ENCODE results near the gene STK10. TPM values are rescaled to one million over a fixed set of nuclear protein-coding genes. Genes with fewer than 3 reads are reported as not detected.
A peak's percentile ranks its signal among the peaks of the same experiment; 100 is the strongest.

The STK10 gene
- total RNA-seq, 1 donor = 27.1 TPM

GRCh38 chr5:172046593-172046992 is 141.4 kb downstream of the STK10 start:
- Histone ChIP-seq H3K27ac (ENCODE audit: low read depth, low read length) (no peak overlapping the region), H3K27me3 (ENCODE audit: insufficient read depth, low read length) (no peaks in the 10 kb centered on the region), H3K4me2 (ENCODE audit: insufficient read depth, low read length) (no peak overlapping the region), H3K79me2 (ENCODE audit: insufficient read depth, low read length) (no peaks in the 10 kb centered on the region), H2AFZ (ENCODE audit: low read length) (no peak overlapping the region), H3K4me3 (ENCODE audit: insufficient read depth, low read length) (no peak overlapping the region), H3K9me3 (ENCODE audit: low read depth, low read length) (no peaks in the 10 kb centered on the region), H4K20me1 (ENCODE audit: insufficient read depth, low read length) (no peaks in the 10 kb centered on the region), H3K36me3 (ENCODE audit: insufficient read depth, low read length) (peaks cover 35% of the 10 kb centered on the region), H3K4me1 (ENCODE audit: insufficient read depth, low read length) (peaks cover 10% of the 10 kb centered on the region)
- no peak for TF ChIP-seq CTCF (IDR thresholded peaks at IDR 0.05; ENCODE audit: extremely low read depth, low read depth, low read length)
- no peak for DNase-seq (ENCODE audit: insufficient read length, low spot score, missing footprints)

- H3K36me3 ChIP-seq (ENCODE audit: insufficient read depth, low read length) = peaks cover 33% of the 10 kb centered on the region
- H4K20me1 ChIP-seq (ENCODE audit: insufficient read depth, low read length) = no peaks in the 10 kb centered on the region
- no peak overlapping the region for H2AFZ ChIP-seq (ENCODE audit: low read length)
- H3K79me2 ChIP-seq (ENCODE audit: insufficient read depth, low read length) = no peaks in the 10 kb centered on the region
- no peaks in the 10 kb centered on the region for H3K9me3 ChIP-seq (ENCODE audit: low read depth, low read length)
- H3K4me3 ChIP-seq (ENCODE audit: insufficient read depth, low read length) = no peak overlapping the region
- no peaks in the 10 kb centered on the region for H3K27me3 ChIP-seq (ENCODE audit: insufficient read depth, low read length)
- no peak overlapping the region for H3K27ac ChIP-seq (ENCODE audit: low read depth, low read length)
- TF ChIP-seq CTCF (IDR thresholded peaks at IDR 0.05; ENCODE audit: extremely low read depth, low read depth, low read length) = no peak
- H3K4me1 ChIP-seq (ENCODE audit: insufficient read depth, low read length) = peaks cover 9% of the 10 kb centered on the region
- no peak overlapping the region for H3K4me2 ChIP-seq (ENCODE audit: insufficient read depth, low read length)
- DNase-seq (ENCODE audit: insufficient read length, low spot score, missing footprints) = no peak
Measured at GRCh38 chr5:172045315-172045632, 142.8 kb downstream of the STK10 start.

GRCh38 chr5:172044631-172045314 is 143.3 kb downstream of the STK10 start:
- Histone ChIP-seq H3K79me2 (ENCODE audit: insufficient read depth, low read length) (no peaks in the 10 kb centered on the region), H2AFZ (ENCODE audit: low read length) (no peak overlapping the region), H3K4me1 (ENCODE audit: insufficient read depth, low read length) (peaks cover 13% of the 10 kb centered on the region), H3K9me3 (ENCODE audit: low read depth, low read length) (no peaks in the 10 kb centered on the region), H3K4me3 (ENCODE audit: insufficient read depth, low read length) (no peak overlapping the region), H4K20me1 (ENCODE audit: insufficient read depth, low read length) (peaks cover 3% of the 10 kb centered on the region), H3K4me2 (ENCODE audit: insufficient read depth, low read length) (no peak overlapping the region), H3K27me3 (ENCODE audit: insufficient read depth, low read length) (no peaks in the 10 kb centered on the region), H3K27ac (ENCODE audit: low read depth, low read length) (no peak overlapping the region), H3K36me3 (ENCODE audit: insufficient read depth, low read length) (peaks cover 29% of the 10 kb centered on the region)
- DNase-seq (ENCODE audit: insufficient read length, low spot score, missing footprints) = peak; percentile 31
- no peak for TF ChIP-seq CTCF (IDR thresholded peaks at IDR 0.05; ENCODE audit: extremely low read depth, low read depth, low read length)

- H3K27me3 ChIP-seq (ENCODE audit: insufficient read depth, low read length) = no peaks in the 10 kb centered on the region
- H3K4me1 ChIP-seq (ENCODE audit: insufficient read depth, low read length) = peaks cover 12% of the 10 kb centered on the region
- H3K9me3 ChIP-seq (ENCODE audit: low read depth, low read length) = no peaks in the 10 kb centered on the region
- no peak overlapping the region for H2AFZ ChIP-seq (ENCODE audit: low read length)
- TF ChIP-seq CTCF (IDR thresholded peaks at IDR 0.05; ENCODE audit: extremely low read depth, low read depth, low read length) = no peak
- H3K79me2 ChIP-seq (ENCODE audit: insufficient read depth, low read length) = no peaks in the 10 kb centered on the region
- no peak overlapping the region for H3K4me2 ChIP-seq (ENCODE audit: insufficient read depth, low read length)
- H4K20me1 ChIP-seq (ENCODE audit: insufficient read depth, low read length) = peaks cover 3% of the 10 kb centered on the region
- H3K27ac ChIP-seq (ENCODE audit: low read depth, low read length) = no peak overlapping the region
- DNase-seq (ENCODE audit: insufficient read length, low spot score, missing footprints) = peak; percentile 49
- H3K4me3 ChIP-seq (ENCODE audit: insufficient read depth, low read length) = no peak overlapping the region
- H3K36me3 ChIP-seq (ENCODE audit: insufficient read depth, low read length) = peaks cover 21% of the 10 kb centered on the region
Measured at GRCh38 chr5:172043865-172044264, 144.2 kb downstream of the STK10 start.
